ENCODE data around the gene GIMAP6.
"Not testable (repeated sequence)": the region's sequence is repeated elsewhere in the genome, so short reads cannot be mapped to it uniquely, and the experiment has no call there.

Gene GIMAP6

DNA sequence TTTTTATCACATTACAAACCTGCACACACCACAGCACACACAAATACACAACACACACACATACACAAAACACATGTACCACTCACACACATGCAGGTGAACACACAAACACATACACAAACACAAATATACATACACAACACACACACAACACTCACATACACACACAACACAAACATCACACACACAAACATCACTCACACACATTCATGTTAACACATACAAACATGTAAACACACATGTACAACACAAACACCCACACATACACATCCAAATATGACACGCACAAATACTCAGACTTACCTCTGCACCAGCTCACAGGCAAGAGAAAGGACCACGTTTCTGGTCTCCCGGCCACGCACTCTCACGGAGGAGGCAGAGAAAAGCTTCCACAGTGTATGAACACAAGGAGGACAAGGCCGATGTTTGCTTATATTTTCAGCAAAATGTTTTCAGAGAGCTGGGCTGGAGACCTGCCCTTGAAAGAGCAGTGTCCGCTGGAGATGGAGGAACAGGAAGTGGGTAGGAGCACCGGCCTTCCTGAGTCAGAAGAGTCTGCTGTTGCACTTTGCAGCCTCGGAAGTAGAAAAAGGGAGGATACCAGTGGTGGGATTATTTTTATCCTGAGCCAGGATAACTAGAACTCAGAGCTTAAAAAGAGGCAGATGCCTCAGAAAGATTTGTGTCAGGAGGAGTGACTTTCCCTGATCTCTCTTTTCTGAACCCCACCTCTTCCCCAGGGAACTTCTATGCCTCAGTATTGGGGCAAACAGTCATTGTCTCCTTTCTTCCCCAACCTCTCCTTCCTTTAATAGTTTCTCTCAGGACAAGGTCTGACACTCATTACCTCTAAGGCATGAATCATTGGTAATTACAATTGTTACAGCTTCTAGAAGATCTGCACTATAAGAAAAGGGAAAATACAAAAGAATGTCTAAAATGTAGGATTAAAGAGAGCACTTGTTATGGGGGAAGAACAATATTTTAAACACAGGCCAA, at the start of gene GIMAP6:
Gene GIMAP6, minus strand, starts transcription at position 520 of the 999 bp plus-strand sequence. CDS start 2,243 bp downstream, outside the sequence.
- no peak for DNase-seq

DNA sequence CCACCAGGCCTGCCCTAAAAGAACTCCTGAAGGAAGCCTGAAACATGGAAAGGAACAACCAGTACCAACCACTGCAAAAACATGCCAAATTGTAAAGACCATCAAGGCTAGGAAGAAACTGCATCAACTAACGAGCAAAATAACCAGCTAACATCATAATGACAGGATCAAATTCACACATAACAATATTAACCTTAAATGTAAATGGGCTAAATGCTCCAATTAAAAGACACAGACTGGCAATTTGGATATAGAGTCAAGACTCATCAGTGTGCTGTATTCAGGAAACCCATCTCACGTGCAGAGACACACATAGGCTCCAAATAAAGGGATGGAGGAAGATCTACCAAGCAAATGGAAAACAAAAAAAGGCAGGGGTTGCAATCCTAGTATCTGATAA, 48.2 kb upstream of the GIMAP6 start:
- not testable (repeated sequence) for DNase-seq

DNA sequence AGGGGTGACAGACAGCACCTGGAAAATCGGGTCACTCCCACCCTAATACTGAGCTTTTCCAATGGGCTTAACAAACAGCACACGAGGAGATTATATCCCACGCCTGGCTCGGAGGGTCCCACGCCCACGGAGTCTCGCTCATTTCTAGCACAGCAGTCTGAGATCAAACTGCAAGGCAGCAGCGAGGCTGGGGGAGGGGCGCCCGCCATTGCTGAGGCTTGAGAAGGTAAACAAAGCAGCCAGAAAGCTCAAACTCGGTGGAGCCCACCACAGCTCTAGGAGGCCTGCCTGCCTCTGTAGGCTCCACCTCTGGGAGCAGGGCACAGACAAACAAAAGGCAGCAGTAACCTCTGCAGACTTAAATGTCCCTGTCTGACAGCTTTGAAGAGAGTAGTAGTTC, 46.4 kb upstream of the GIMAP6 start:
- not testable (repeated sequence) for DNase-seq

DNA sequence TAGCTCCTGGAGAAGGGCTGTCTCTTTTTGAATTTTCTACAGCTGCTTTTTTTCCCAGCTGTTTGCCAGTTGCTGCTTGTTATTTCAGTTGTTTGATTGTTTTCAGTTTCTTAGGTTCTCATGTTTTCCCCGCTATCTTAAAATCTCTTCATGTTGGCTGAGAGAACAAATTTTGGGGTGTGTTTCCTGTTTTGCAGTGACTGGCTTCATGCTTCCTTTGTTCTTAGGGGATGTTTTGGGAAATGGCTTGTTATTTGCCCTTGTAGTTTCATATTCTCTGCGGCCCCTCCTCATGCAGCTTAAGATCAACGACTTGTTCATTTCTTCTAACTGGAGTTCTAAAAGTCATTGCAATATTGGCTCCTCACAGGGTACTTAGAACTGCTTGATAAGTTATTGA, 44.7 kb upstream of the GIMAP6 start:
- DNase-seq: not testable (repeated sequence)

DNA sequence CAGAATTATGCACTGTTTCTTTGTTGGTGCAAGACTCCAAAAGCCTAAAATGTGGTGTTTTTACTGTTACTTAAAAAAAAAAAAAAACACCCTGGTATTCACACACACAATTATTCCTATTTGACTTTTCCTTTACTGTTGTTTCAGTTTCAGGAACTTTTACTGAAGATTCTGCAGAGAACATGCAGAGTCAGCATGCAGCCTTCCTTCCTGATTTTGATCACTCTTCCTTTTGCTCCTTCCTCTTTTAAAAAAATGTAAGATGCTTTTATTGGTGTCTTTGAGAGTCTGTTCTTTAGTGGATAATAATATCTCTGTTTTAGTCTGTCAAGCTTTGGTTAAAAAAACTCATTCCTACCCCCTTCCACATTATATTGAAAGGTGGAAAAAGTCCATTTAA, 44.1 kb upstream of the GIMAP6 start:
- not testable (repeated sequence) for DNase-seq

DNA sequence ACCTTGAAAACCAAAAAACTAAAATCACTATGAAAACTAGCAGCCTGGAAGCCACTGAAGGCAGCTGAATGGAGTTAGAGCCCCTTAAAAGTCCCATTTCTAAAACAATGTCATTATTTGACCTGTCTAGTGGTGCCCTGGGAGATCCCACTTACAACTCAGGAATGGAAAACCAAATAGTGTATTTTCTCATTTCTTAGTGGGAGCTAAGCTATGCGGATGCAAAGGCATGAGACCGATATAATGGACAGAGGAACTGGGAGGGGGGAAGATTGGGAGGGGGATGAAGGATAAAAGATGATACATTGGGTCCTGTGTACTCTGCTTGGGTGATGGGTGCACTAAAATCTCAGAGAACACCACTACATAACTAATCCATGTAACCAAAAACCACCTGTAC, 43.5 kb upstream of the GIMAP6 start:
- DNase-seq: no peak

DNA sequence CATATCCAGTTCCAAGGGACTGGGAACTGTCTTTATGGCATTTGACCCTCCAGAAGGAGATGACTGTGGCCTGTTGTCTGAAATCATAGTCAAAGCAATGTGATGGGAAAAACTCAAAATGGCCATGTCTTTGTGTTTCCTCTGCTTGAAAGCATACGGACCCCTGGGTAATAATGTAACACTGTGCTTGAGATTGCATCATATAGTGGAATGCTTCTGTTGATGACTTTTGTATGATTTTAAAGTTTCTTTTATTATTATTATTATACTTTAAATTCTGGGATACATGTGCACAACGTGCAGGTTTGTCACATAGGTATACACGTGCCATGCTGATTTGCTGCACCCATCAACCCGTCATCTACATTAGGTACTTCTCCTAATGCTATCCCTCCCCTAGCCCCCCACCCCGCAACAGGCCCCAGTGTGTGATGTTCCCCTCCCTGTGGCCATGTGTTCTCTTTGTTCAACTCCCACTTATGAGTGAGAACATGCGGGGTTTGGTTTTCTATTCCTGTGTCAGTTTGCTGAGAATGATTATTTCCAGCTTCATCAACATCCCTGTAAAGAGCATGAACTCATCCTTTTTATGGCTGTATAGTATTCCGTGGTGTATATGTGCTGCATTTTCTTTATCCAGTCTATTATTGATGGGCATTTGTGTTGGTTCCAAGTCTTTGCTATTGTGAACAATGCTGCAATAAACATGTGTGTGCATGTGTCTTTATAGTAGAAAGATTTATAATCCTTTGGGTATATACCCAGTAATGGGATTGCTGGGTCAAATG, 39.8 kb upstream of the GIMAP6 start:
- not testable (repeated sequence) for DNase-seq

DNA sequence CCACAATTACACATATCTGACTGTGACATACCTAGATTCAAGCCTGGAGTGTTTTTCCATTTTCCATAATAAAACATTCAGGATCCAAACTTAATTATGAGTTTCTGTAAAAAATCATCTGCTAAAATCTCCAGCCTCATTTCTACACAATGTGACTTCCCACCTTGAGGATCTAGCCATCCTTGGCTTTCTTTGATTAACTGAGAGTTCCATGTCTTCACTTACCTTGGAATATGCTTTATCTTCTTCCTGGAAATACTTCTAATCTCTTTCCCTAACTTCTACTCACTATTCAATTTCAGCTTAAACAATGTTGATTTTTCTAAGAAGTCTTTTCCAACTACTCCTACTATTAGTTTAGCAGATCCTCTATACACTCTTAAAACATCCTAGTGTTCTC, 36.8 kb upstream of the GIMAP6 start:
- DNase-seq: no peak

DNA sequence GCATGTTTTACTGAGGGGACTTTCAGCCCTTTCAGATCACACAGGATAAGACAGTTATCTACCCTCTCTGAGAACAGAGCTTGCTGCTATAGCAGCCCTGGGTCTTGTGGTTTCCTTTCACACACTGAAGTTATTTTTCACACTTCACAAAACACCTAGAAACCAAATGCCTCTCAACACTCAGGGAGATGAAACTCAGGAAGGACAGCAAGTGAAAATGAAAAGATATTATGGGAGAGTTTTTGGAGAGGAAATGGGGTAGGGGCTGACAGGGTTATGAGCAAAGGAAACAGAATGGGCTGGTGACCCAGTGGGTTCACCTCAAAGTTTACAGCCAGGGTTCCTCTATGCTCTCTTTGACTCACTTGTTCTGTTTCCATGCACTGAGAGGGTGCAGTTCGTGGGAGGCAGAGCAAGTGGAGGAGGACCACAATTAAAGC, 36.3 kb upstream of the GIMAP6 start:
- DNase-seq: no peak

DNA sequence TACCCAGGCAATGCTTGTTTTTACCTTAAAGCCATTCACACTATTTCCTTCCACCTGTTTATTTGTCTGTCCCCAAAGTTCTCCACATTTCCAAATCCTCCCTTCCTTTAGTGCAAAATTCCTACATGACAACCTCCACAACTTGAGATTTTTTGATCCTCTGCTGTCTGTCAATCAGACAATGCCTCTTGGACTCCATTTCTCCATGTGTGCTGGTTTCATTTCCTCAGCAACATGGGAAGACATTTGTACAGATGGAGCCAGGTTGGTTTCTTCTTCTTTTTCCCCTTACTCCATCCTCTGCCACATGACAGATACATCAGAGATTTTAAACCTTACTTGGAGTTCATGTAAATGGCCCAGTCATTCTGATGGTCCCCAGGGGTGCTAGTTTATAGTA, 34.2 kb upstream of the GIMAP6 start:
- no peak for DNase-seq

DNA sequence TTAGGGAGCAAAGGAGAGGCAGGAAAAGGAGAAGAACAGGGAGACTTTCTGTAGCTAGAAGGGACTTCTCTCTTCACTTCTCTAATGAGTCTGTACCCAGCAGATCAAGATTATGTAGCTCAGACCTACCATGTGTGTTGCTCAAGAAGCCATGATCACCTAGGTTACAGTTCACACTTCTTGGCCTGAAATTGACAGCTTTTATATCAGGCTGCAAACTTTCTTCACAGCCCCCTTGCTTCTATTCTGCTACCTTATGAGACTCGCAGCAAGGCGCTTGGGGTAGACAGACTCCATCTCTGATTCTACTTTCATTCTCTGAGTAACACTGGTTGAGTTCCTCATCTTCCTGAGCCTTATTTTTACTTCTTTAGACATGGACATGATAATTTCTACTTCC, 33.7 kb upstream of the GIMAP6 start:
- no peak for DNase-seq

DNA sequence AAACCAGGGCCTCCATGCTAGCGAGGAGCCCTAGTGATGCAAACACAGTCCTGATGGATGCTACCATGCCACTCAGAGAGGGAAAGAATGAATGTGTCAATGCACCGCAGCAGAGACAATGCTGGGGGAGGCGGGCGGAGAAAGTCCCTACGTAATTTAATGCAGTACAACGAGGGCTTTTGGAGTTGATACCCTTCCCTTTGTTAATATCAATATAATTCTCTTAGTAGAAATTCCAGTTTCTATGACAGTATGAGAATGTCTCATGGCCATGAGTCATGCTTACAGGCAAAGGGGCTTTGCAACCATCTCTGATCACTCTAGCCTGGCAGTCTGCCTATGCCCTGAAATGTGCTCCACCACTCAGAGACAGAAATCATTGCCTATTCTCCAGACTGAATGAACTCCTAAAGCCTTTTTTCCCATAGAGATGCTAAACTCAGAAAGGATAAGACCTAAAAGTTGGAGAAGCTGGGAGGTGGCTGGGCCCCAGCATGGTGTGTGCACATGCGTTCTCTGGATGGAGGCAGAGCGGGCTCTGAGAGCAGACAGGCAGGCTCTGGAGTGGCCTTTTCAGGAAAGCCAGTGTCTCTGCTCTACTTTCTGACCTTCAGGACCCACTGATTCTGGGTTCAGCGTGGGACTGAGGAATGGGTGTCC, 33.0 kb upstream of the GIMAP6 start:
- no peak for DNase-seq

DNA sequence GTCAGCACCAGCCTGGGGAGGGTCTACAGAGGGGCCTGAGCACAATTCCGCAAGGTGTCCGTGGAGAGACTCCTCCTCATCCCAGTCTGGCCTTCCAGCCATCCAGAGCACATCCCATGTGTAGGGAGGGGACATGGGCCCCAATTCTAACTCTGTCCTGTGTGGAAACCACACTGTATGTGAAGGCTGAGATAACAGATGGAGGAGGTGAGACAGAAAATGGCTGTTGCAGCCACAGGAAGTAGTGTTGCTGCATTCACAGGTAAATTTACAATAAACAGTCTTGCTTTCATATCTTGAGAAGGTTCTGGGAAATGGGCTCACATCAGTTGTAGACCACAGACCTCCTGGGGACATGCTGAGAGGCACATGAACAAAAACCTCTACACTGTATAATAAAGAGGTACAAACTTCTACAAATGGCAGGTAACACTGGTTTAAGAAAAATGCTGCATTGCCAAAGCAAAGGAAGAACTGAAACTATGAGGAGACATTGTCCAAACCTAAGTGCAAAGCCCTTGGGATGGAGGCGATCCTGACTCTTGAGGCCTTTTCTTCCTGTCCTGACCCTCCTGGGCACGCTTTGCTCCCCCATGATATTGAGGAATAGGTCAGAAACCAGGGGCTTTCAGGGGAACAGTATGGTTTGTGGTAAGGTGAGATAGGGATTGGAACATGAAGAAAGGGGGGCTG, 31.8 kb upstream of the GIMAP6 start:
- no peak for DNase-seq

DNA sequence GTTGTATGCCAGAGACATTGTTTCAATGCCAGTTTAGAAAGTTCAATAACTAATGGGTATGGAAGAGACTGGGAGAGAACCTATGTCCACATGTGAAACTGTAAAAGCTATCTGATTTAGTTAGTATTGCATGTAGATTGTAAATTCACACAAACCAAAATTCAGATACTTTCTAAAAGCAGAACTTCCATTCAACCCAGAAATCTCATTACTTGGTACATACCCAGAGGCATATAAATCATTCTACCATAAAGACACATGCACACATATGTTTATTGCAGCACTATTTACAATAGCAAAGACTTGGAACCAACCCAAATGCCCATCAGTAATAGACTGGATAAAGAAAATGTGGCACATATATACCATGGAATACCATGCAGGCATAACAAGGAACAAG, 30.6 kb upstream of the GIMAP6 start:
- DNase-seq: not testable (repeated sequence)

DNA sequence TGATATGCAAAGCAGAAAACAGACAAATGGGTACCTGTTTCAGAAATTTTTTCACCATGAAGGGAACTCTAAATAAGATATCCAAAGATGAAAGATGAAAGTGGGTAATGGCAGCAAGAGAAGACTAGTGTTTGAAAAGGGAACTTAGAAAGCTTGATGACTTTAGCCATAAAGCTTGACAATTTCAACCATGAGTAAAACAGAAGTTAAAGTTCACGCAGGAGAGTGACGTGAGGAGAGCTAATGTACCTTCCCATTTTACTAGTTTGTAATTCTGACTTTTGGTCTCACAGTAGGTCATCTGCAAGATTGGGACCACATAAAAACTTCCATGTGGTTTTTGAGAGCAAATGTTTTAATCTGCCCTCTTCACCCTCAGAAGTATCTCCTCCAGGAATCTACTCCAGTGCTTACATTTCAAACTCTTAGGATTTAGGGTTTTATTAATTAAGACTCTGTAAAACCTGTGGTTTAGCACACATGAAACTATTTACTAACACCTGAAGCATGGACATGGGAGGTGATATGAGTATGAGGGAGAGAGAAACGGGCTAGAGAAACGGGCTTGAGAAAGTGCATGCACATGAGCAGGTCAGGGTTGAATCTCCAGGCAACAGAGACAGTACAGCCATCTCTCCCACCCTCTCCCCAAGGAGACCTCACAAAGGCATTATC, 28.9 kb upstream of the GIMAP6 start:
- DNase-seq: no peak

DNA sequence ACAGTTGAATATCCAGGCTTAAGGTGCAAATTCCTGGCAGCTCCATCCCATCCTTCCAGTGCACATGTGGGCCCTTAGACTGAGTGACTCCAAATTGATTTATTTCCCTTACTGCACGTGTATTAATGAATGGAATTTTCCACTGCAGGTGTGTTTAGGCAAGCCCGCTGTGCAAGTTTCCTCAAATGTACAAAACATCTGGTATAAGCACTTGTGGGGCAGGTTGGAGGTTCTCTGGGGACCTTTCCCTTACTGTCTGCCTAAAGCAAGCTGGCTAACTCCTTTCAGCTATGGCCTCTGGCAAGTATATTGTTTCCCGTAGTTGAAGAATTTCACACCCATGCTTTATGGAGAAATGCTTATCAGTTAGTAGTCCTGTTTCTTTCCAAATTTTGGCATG, 25.3 kb upstream of the GIMAP6 start:
- no peak for DNase-seq

DNA sequence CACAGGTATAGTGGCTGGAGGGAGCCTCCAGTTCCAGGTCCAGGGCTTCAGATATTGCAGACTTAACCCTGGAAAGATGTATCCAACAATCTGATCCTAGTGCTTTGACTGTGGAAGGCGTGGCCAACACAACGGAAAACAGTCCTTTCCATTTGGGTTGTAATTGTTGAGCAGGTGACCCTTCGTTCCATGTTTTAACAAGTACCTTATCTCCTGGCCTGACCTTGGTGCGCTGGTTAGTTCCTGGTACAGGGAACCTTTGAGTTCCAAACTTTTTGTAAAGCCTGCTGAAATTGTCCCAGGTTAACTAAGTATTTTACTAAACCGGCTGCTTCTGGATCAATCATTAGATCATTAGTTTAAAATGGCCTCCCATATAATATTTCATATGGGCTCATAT, 23.9 kb upstream of the GIMAP6 start:
- DNase-seq: no peak

DNA sequence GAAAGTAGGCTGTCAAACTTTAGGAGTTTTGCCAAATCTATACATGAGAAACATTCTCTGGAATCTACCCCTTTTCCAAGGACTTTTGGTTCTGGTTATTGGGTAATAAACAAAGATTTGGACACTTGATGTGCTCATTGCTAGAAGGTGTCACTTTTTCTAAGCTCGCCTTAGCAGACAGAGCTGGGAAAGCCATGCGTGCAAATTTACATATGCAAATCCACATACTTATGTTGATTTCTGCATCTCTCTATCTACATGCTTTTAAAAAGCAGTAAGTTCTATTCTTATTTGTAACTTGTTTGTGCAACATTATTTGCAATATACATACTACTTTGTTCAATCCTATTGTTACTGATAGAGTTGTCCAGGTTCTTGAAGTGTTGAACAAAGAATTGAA, 22.5 kb upstream of the GIMAP6 start:
- DNase-seq: no peak

DNA sequence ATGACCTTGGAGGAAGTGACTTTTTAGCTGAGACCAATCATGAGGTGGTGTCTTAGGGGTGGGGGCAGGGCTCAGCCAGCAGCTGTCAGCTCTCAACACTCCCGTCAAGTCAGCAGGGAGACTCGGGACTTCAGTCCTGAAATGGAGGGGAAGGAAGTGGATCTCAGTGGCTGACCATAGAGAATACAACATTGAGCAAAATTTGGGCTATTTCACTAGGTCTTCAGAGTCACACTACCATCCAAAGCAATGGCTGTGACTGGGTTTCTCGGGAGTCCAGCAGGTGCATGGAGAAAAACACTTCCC, 16.8 kb upstream of the GIMAP6 start:
- no peak for DNase-seq

DNA sequence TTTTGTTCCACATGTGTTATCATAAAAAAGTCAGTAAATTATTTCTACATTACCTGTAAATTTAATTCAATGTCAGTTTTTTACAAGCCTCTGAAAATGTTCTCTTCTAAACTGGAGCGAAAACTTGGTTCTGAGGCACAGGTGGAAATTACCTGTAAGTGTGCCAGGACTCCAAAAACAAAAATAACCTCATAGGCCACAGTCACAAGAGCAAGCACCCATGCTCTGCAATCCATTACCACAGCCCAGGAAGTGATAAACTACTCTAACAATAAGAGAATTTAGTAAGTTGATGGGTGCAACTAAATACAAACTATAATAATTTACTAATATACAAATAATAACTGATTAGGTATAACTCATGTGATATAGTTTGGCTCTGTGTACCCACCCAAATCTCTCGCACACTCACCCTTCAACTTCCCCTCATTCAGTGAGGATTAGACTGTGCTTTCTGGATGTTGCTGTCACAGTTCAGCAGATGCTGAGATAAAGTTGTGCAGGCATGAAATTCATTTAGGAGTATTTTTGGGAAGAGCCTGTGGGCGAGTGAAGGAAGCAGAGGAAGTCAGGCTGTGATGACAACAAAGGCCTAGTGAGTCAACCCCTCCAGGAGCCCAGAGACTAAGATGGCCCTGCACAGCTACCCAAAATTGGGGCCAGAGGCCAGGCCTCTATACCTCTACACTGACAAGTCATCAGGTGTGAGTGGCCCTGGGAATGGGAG, 16.3 kb upstream of the GIMAP6 start:
- no peak for DNase-seq

DNA sequence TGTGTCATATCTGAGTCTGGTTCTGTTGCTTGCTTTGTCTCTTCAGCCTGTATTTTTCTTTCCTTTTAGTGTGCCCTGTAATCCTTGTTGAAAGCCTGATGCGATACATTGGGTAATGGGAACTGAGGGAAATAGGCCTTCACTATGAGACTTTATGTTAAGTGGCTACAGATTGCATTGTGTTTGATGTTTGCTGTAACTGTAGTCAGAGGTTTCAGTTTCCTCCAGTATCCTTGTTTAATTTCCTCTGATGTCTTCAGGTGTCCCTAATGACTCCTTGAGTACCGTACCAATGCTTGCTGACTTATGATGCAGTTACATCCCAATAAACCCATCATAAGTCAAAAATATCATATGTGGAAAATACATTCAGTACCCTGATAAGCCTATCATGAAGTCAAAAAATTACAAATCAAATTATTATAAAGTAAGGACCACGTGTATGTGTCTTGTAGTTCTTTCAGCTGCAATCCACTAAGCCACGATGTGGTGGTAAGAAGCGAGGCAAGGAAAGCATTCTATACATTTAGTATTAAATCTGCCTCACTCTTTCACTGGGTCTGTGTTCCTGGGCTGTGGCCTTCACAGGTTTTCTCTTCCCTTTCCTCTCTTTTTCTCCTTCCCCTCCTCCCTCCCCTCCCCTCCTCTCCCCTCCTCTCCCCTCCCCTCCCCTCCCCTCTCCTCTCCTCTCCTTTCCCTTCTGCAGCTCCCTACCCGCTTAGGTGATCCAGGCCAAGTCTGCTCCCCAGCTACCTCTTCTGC, 13.3 kb upstream of the GIMAP6 start:
- DNase-seq: no peak
